Adrenal gland (tissue), 12 donors: ENCODE results near the gene STARD3NL. TPM values are rescaled to one million over a fixed set of nuclear protein-coding genes. Genes with fewer than 3 reads are reported as not detected.

Experiments used
- DNase-seq, 7 donors: peaks; one replicate each; pipeline ENCODE4 v3.0.0-alpha.2; 2019 to 2020
- H3K27ac ChIP-seq, 5 donors: fragments of 200-600 bp; sonication (generic) in 4 of 5; 1 replicate in 3 of 5; 2 replicates in 2 of 5; pipeline versions ENCODE4 v1.5.1 to v1.8.0; 2016 to 2020; ENCODE audit warnings: mild to moderate bottlenecking in 1 of 5
- H3K27me3 ChIP-seq: fragments of 200-600 bp; 2 replicates; pipeline ENCODE4 v1.8.0; 2021
- H3K36me3 ChIP-seq, 2 donors: fragments of 200-600 bp; replicated peaks in 1 of 2; 1 replicate in 1 of 2; 2 replicates in 1 of 2; pipeline versions ENCODE4 v1.5.1 to v1.8.0; 2018 to 2022
- H3K4me1 ChIP-seq, 2 donors: fragments of 200-600 bp; replicated peaks in 1 of 2; 1 replicate in 1 of 2; 2 replicates in 1 of 2; pipeline versions ENCODE4 v1.5.1 to v1.8.0; 2018 to 2021
- H3K4me3 ChIP-seq, 4 donors: fragments of 200-600 bp; sonication (generic) in 3 of 4; one replicate each; pipeline ENCODE4 v1.5.1; 2016 to 2018
- H3K9me3 ChIP-seq, 3 donors: fragments of 200-600 bp; sonication (generic) in 1 of 3; replicated peaks in 1 of 3; 1 replicate in 2 of 3; 2 replicates in 1 of 3; pipeline versions ENCODE4 v1.5.1 to v1.8.0; 2016 to 2021
- POLR2A ChIP-seq, 2 donors: fragments of 450-650 bp; IDR thresholded peaks; one replicate each; pipeline ENCODE4 v1.6.1; 2017; ENCODE audit warnings: antibody characterized with exemption in 2 of 2, mild to moderate bottlenecking in 2 of 2, moderate library complexity in 1 of 2
- WGBS, 4 donors: extraction: QIAGEN DNeasy Blood & Tissue Kit in 2 of 4; methylation state at CpG; one replicate each; pipeline versions ENCODE4 v1.1.5 to v1.1.7; 2013 to 2017; 5-methylcytosine and 5-hydroxymethylcytosine counted together
- intact Hi-C, 2 donors: fragments of 100-400 bp; cut with DNase I; formaldehyde crosslinking; loops; one replicate each; pipeline versions ENCODE4 v1.14.1 to v1.15.0; 2022 to 2023
- polyA plus RNA-seq, 3 donors: library from polyadenylated mRNA; stranded (reverse); fragments of 200-250 nt in 2 of 3; fragments of 350-450 nt in 1 of 3; fragmentation: Illumina TruSeq in 1 of 3; extraction: RNeasy Lipid Tissue Mini Kit (QIAGEN cat#74804) in 1 of 3; gene quantifications; one replicate each; pipeline ENCODE4 v1.2.3, GENCODE V29; 2013 to 2014
- small RNA-seq, 2 donors: library from RNA; depleted of rRNA; stranded (forward); fragments of <200 nt; gene quantifications; one replicate each; pipeline ENCODE3, GENCODE V24; 2016
- total RNA-seq, 9 donors: library from RNA; depleted of rRNA in 4 of 9; stranded (reverse); fragments of >200 nt in 4 of 9; fragments of 120-200 nt in 1 of 9; fragmentation: NEBNext Ultra II Directional in 1 of 9; extraction: Animal tissue kit (Norgen Biotek cat#: 25700) in 1 of 9; gene quantifications; one replicate each; pipeline versions ENCODE4 v1.1.0 to v1.2.4, GENCODE V29; 2013 to 2023
- TF ChIP-seq, protein P1 (sequence below), 6 experiments: fragments of 450-650 bp in 4 of 6; fragments of 200-600 bp in 2 of 6; sonication (generic) in 1 of 6; IDR thresholded peaks; 1 replicate in 5 of 6; 2 replicates in 1 of 6; pipeline versions ENCODE4 v1.5.1 to v1.8.0; 2016 to 2021; ENCODE audit warnings: antibody characterized with exemption in 6 of 6, mild to moderate bottlenecking in 2 of 6, moderate library complexity in 1 of 6
- donor health status: healthy with polysubstance abuse.
- donor health status: Bipolar disorder and iron deficiency.
- donor health status: DM: yes; HTN: yes; CAD: no.
- donor health status: DM: no; HTN: no; CAD: no.
- donor health status: DM: no; HTN: no; CAD: no.
- donor health status: DM: yes; HTN: yes; CAD: no.

Gene STARD3NL
- total and polyA plus RNA-seq, 12 donors = 13.9 to 61.6 (median 27.6) TPM

DNA sequence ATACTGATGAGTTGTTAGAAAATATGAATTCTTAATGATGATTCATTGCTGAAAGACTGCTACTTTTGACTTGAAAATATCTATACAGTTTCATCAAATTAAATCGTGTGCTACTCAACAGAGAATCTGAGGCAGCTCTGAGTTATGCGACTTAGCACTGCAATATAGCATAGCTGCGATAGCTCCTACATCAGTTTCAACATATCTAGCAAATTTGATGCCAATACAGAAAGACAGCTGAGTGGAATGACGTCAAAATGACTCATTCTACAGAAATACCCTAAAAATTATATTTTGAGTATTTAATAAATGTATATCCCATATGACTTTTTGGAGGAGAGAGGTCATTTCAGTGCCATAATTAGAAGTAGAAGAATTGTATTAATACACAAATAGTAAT lies 96.4 kb downstream of the STARD3NL start:
- intact Hi-C loops = no loop called here
- TF ChIP-seq, protein P1, sequence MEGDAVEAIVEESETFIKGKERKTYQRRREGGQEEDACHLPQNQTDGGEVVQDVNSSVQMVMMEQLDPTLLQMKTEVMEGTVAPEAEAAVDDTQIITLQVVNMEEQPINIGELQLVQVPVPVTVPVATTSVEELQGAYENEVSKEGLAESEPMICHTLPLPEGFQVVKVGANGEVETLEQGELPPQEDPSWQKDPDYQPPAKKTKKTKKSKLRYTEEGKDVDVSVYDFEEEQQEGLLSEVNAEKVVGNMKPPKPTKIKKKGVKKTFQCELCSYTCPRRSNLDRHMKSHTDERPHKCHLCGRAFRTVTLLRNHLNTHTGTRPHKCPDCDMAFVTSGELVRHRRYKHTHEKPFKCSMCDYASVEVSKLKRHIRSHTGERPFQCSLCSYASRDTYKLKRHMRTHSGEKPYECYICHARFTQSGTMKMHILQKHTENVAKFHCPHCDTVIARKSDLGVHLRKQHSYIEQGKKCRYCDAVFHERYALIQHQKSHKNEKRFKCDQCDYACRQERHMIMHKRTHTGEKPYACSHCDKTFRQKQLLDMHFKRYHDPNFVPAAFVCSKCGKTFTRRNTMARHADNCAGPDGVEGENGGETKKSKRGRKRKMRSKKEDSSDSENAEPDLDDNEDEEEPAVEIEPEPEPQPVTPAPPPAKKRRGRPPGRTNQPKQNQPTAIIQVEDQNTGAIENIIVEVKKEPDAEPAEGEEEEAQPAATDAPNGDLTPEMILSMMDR (IDR thresholded peaks at IDR 0.05) = no peak
- TF ChIP-seq POLR2A (IDR thresholded peaks at IDR 0.05) = no peak

DNA sequence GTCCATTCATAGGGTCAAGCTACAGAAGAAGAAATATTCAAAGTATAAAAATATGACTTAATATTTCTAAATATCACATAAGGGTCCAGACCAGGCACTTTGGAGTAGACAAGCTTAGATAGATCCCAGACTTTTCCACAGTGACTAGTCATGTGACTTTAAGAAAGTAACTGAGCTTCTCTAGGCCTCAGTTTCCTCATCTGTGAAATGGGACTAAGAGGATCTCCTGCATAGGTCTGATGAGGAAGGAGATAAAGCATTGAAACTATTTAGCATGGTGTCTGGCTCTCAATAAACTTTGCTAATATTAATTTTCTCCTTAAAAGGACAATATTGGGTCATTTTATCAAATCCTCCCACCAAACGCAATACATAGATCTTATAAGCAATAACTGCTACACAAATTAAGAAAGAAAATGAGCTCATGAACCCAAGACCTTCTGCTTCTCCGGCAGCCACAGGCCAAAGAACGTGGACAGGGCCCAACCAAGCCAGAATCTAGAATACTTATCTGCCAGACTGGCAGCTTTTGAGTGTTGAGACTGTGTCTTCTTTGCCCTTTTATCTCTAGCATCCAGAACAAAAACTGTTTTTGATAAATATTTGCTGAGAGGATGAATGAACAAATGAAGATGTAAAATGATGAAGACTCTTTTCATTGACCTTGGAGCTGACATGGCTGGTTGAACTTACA lies 97.0 kb downstream of the STARD3NL start:
- intact Hi-C loops = no loop called here
- Histone ChIP-seq H3K36me3 (no peaks in the 10 kb centered on the region), H3K4me3 (no peak overlapping the region), H3K4me1 (no peaks in the 10 kb centered on the region), H3K27me3 (no peaks in the 10 kb centered on the region), H3K27ac (no peak overlapping the region), H3K9me3 (no peaks in the 10 kb centered on the region)
- DNase-seq = no peak
- TF ChIP-seq, protein P1 (IDR thresholded peaks at IDR 0.05) = no peak
- TF ChIP-seq POLR2A (IDR thresholded peaks at IDR 0.05) = no peak
- WGBS, 4 donors = 81 to 95% (median 89%) methylated on average over 3 of the region's 3 CpGs

More for the DNA sequence above, 96.4 kb downstream of the STARD3NL start:
- Histone ChIP-seq H3K9me3 (no peaks in the 10 kb centered on the region), H3K36me3 (no peaks in the 10 kb centered on the region), H3K4me1 (no peaks in the 10 kb centered on the region), H3K27me3 (no peaks in the 10 kb centered on the region), H3K27ac (no peak overlapping the region), H3K4me3 (no peak overlapping the region)
- WGBS, 4 donors = 73 to 85% (median 79%) methylated on average over 4 of the region's 4 CpGs
- no peak for DNase-seq

DNA sequence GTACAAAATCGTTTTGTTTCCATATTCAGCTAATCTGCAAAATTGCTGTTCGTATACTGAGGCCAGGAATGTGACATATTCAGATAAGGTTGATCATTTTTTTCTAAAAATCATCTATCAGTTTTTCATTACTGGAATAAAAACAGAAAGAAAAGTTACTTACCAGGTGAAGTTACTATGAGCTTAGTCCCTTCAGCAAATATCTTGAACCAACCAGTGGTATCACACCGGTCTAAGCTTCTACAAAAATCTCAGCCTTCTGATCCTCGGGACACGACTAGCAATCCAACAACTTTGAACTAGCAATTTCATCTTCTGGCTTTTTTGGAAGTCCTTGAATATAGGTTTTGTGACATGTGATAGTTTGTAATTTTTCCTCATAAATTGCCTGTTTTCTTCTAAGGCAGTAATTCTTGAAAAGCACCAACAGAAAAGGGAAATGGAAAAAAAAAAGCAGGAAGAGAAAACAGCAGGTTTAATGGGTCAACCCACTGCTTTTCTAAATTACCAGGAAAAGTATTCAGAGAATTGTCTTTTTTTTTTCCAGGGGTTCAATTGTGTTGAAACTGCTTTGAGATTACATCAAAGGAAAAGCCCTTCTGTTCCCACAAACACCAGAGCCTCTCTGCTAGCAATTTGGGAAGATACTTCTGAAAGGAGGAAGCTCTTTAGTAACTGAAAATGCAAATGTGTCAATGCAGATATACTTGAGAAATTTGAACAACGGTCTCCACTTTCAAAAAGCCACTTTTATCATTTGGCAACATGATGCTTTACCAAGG lies 98.2 kb downstream of the STARD3NL start:
- Histone ChIP-seq H3K27me3 (no peaks in the 10 kb centered on the region), H3K27ac (no peak overlapping the region), H3K9me3 (no peaks in the 10 kb centered on the region), H3K36me3 (no peaks in the 10 kb centered on the region), H3K4me1 (no peaks in the 10 kb centered on the region), H3K4me3 (no peak overlapping the region)
- 65 to 75% (median 73%) methylated on average over 6 of the region's 6 CpGs for WGBS, 4 donors
- intact Hi-C loops = no loop called here
- no peak for DNase-seq
- TF ChIP-seq, protein P1 (IDR thresholded peaks at IDR 0.05) = no peak

DNA sequence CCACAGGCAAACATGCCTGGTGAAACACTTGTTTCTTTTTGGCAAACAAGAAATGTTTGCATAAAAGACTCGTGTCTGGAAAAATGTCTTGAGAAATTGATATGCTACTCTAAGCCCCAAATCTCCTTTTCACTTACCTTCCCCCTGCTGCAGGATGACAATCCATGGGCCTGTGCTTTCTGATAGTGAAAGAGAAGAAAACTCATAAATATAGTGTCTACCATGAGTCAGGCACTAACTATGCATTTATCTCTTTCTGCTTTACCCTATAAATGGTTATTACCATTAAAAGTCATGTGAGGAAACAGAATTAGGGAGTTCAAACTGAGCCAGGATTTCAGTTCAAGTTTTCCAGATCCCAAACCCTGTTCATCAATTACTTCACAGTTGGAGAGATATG lies 102.0 kb downstream of the STARD3NL start:
- DNase-seq = no peak
- no peak overlapping the region for H3K4me3 ChIP-seq
- no peaks in the 10 kb centered on the region for H3K27me3 ChIP-seq
- H3K4me1 ChIP-seq = no peaks in the 10 kb centered on the region
- intact Hi-C loops = no loop called here
- H3K27ac ChIP-seq = no peak overlapping the region
- H3K9me3 ChIP-seq = no peaks in the 10 kb centered on the region
- no peak for TF ChIP-seq POLR2A (IDR thresholded peaks at IDR 0.05)
- TF ChIP-seq, protein P1 (IDR thresholded peaks at IDR 0.05) = no peak
- H3K36me3 ChIP-seq = no peaks in the 10 kb centered on the region
- 48 to 68% (median 62%) methylated on average over 1 of the region's 1 CpG for WGBS, 4 donors

Small RNA genes within 50 kb of the gene (small RNA-seq; reads per million reads assigned to genes)
- gene TRGJ1 = 0 reads per million in 2 donors
- gene TRGJ2 = 0 reads per million in 2 donors
- 0 reads per million in 2 donors for gene TRGJP
- gene TRGJP1 = 0 reads per million in 2 donors
- gene TRGJP2 = 0 reads per million in 2 donors
